ENCODE data around the gene TVP23B. TPM values are rescaled to one million over a fixed set of nuclear protein-coding genes. Genes with fewer than 3 reads are reported as not detected.
A peak's percentile ranks its signal among the peaks of the same experiment; 100 is the strongest.
"Not testable (repeated sequence)": the region's sequence is repeated elsewhere in the genome, so short reads cannot be mapped to it uniquely, and the experiment has no call there.

TVP23B gene
- 10 to 100 TPM; 19.0 to 32.6 (median 22.7) TPM for total RNA-seq
- 60.9 TPM for total RNA-seq (2013)

GRCh38 chr17:18780991-18781718 is at the start of gene TVP23B:
Gene TVP23B (plus strand): TSS chr17:18781183. CDS start chr17:18781294, 111 bp downstream.
- H3K4me1 ChIP-seq (ENCODE audit: control insufficient read depth, insufficient read depth, low read length); H3K36me3 Mint-ChIP-seq; H3K36me3 ChIP-seq (ENCODE audit: control insufficient read depth, insufficient read depth, low read length); H3K27me3 Mint-ChIP-seq (ENCODE audit: low read depth in 2 of 2); H3K9me3 ChIP-seq (ENCODE audit: control insufficient read depth, insufficient read depth, low read length); H3K9me3 Mint-ChIP-seq; intact Hi-C loops (cut with micrococcal nuclease); H3K27me3 ChIP-seq (ENCODE audit: control insufficient read depth, insufficient read depth, low read length): not testable (repeated sequence)
- ATAC-seq (peak; percentile 94 to 99 (median 95)), DNase-seq (peak; percentile 90 to 96)
- peak within 1 kb of the TSS; percentile 34 for H3K4me3 ChIP-seq (ENCODE audit: low read length)
- H3K27ac Mint-ChIP-seq: peak within 1 kb of the TSS; percentile 95 to 99
- H3K27ac ChIP-seq (ENCODE audit: low read length): peak within 1 kb of the TSS; percentile 67
- under 1% methylated on average over 31 of the region's 56 CpGs for WGBS (ENCODE audit: insufficient coverage)
- peak within 1 kb of the TSS; percentile 98 for H3K4me3 Mint-ChIP-seq
- peaks cover 16 to 25% of the 10 kb centered on the region in 2 donors for H3K4me1 Mint-ChIP-seq

GRCh38 chr17:18732438-18732837 is 48.5 kb upstream of the TVP23B start:
- H3K27ac Mint-ChIP-seq; H3K27me3 ChIP-seq (ENCODE audit: control insufficient read depth, insufficient read depth, low read length); H3K36me3 Mint-ChIP-seq; H3K4me1 ChIP-seq (ENCODE audit: control insufficient read depth, insufficient read depth, low read length); H3K36me3 ChIP-seq (ENCODE audit: control insufficient read depth, insufficient read depth, low read length); H3K9me3 Mint-ChIP-seq; H3K9me3 ChIP-seq (ENCODE audit: control insufficient read depth, insufficient read depth, low read length); ATAC-seq; H3K27ac ChIP-seq (ENCODE audit: low read length); intact Hi-C loops (cut with micrococcal nuclease); H3K4me1 Mint-ChIP-seq; H3K4me3 Mint-ChIP-seq; DNase-seq; H3K4me3 ChIP-seq (ENCODE audit: low read length); H3K27me3 Mint-ChIP-seq (ENCODE audit: low read depth in 2 of 2): not testable (repeated sequence)
- no CpG with 5 or more reads among the region's 1 CpG for WGBS (ENCODE audit: insufficient coverage)

GRCh38 chr17:18733350-18733749 is 47.6 kb upstream of the TVP23B start:
- DNase-seq; H3K27ac Mint-ChIP-seq; H3K4me3 ChIP-seq (ENCODE audit: low read length); H3K27ac ChIP-seq (ENCODE audit: low read length); H3K4me1 Mint-ChIP-seq; H3K9me3 ChIP-seq (ENCODE audit: control insufficient read depth, insufficient read depth, low read length); H3K27me3 ChIP-seq (ENCODE audit: control insufficient read depth, insufficient read depth, low read length); H3K27me3 Mint-ChIP-seq (ENCODE audit: low read depth in 2 of 2); ATAC-seq; H3K4me1 ChIP-seq (ENCODE audit: control insufficient read depth, insufficient read depth, low read length); H3K36me3 ChIP-seq (ENCODE audit: control insufficient read depth, insufficient read depth, low read length); H3K36me3 Mint-ChIP-seq; intact Hi-C loops (cut with micrococcal nuclease); H3K4me3 Mint-ChIP-seq; H3K9me3 Mint-ChIP-seq: not testable (repeated sequence)
- 83% methylated on average over 4 of the region's 4 CpGs for WGBS (ENCODE audit: insufficient coverage)

- H3K4me3 Mint-ChIP-seq; H3K27ac ChIP-seq (ENCODE audit: low read length); H3K27me3 Mint-ChIP-seq (ENCODE audit: low read depth in 2 of 2); H3K4me3 ChIP-seq (ENCODE audit: low read length); H3K9me3 Mint-ChIP-seq; ATAC-seq; DNase-seq; H3K27me3 ChIP-seq (ENCODE audit: control insufficient read depth, insufficient read depth, low read length); H3K36me3 ChIP-seq (ENCODE audit: control insufficient read depth, insufficient read depth, low read length); H3K9me3 ChIP-seq (ENCODE audit: control insufficient read depth, insufficient read depth, low read length); H3K4me1 Mint-ChIP-seq; H3K27ac Mint-ChIP-seq; intact Hi-C loops (cut with micrococcal nuclease); H3K36me3 Mint-ChIP-seq; H3K4me1 ChIP-seq (ENCODE audit: control insufficient read depth, insufficient read depth, low read length): not testable (repeated sequence)
- WGBS (ENCODE audit: insufficient coverage): 95% methylated on average over 6 of the region's 7 CpGs
Measured at GRCh38 chr17:18739616-18740391, 41.2 kb upstream of the TVP23B start.

- H3K4me3 ChIP-seq (ENCODE audit: low read length); intact Hi-C loops (cut with micrococcal nuclease); ATAC-seq; H3K4me1 ChIP-seq (ENCODE audit: control insufficient read depth, insufficient read depth, low read length); H3K4me1 Mint-ChIP-seq; H3K27ac ChIP-seq (ENCODE audit: low read length); DNase-seq; H3K9me3 Mint-ChIP-seq; H3K27me3 Mint-ChIP-seq (ENCODE audit: low read depth in 2 of 2); H3K36me3 ChIP-seq (ENCODE audit: control insufficient read depth, insufficient read depth, low read length); H3K27me3 ChIP-seq (ENCODE audit: control insufficient read depth, insufficient read depth, low read length); H3K36me3 Mint-ChIP-seq; H3K4me3 Mint-ChIP-seq; H3K9me3 ChIP-seq (ENCODE audit: control insufficient read depth, insufficient read depth, low read length); H3K27ac Mint-ChIP-seq: not testable (repeated sequence)
- 100% methylated on average over 2 of the region's 6 CpGs for WGBS (ENCODE audit: insufficient coverage)
Measured at GRCh38 chr17:18741228-18741627, 39.8 kb upstream of the TVP23B start.

GRCh38 chr17:18743699-18744421 is 37.1 kb upstream of the TVP23B start, which contains the start of gene FBXW10:
Gene FBXW10 (plus strand): TSS chr17:18744054. CDS start chr17:18744245, 191 bp downstream.
- H3K4me3 Mint-ChIP-seq; ATAC-seq; H3K27ac Mint-ChIP-seq; H3K36me3 ChIP-seq (ENCODE audit: control insufficient read depth, insufficient read depth, low read length); intact Hi-C loops (cut with micrococcal nuclease); H3K27me3 ChIP-seq (ENCODE audit: control insufficient read depth, insufficient read depth, low read length); H3K9me3 Mint-ChIP-seq; H3K4me1 ChIP-seq (ENCODE audit: control insufficient read depth, insufficient read depth, low read length); H3K27me3 Mint-ChIP-seq (ENCODE audit: low read depth in 2 of 2); H3K4me3 ChIP-seq (ENCODE audit: low read length); H3K9me3 ChIP-seq (ENCODE audit: control insufficient read depth, insufficient read depth, low read length); H3K36me3 Mint-ChIP-seq; DNase-seq; H3K4me1 Mint-ChIP-seq; H3K27ac ChIP-seq (ENCODE audit: low read length): not testable (repeated sequence)
- 100% methylated on average over 1 of the region's 10 CpGs for WGBS (ENCODE audit: insufficient coverage)

- WGBS (ENCODE audit: insufficient coverage): no CpG with 5 or more reads among the region's 4 CpGs
- H3K27ac ChIP-seq (ENCODE audit: low read length); H3K36me3 ChIP-seq (ENCODE audit: control insufficient read depth, insufficient read depth, low read length); H3K4me1 ChIP-seq (ENCODE audit: control insufficient read depth, insufficient read depth, low read length); H3K4me3 Mint-ChIP-seq; H3K9me3 ChIP-seq (ENCODE audit: control insufficient read depth, insufficient read depth, low read length); ATAC-seq; H3K27ac Mint-ChIP-seq; DNase-seq; H3K4me1 Mint-ChIP-seq; H3K36me3 Mint-ChIP-seq; H3K27me3 ChIP-seq (ENCODE audit: control insufficient read depth, insufficient read depth, low read length); H3K4me3 ChIP-seq (ENCODE audit: low read length); H3K9me3 Mint-ChIP-seq; intact Hi-C loops (cut with micrococcal nuclease); H3K27me3 Mint-ChIP-seq (ENCODE audit: low read depth in 2 of 2): not testable (repeated sequence)
Measured at GRCh38 chr17:18744726-18745125, 36.3 kb upstream of the TVP23B start.
